Kidney (tissue), 14 donors: ENCODE results near the gene TBK1. TPM values are rescaled to one million over a fixed set of nuclear protein-coding genes. Genes with fewer than 3 reads are reported as not detected.

Experiments
- DNase-seq, 5 donors: peaks; one replicate each; pipeline ENCODE4 v3.0.0-alpha.2; 2013 to 2020
- FAIRE-seq: peaks from 2 replicates; lab custom pipeline; 2012; peaks lifted over from hg19 to GRCh38; lab: Jason Lieb, UNC
- H3K27ac ChIP-seq, 2 donors: one replicate each; pipeline ENCODE4 v1.7.0; 2013; ENCODE audit warnings: low read depth in 2 of 2, low read length in 2 of 2, inconsistent platforms in 1 of 2
- H3K27me3 ChIP-seq: one replicate; pipeline ENCODE4 v1.7.1; 2013; ENCODE audit warnings: low read length, inconsistent platforms; ENCODE audit not compliant: control insufficient read depth, insufficient read depth
- H3K36me3 ChIP-seq, 3 donors: one replicate each; pipeline versions ENCODE4 v1.7.0 to v1.7.1; 2013; ENCODE audit warnings: low read length in 3 of 3, control low read depth in 1 of 3, inconsistent platforms in 1 of 3; ENCODE audit not compliant: insufficient read depth in 3 of 3, control insufficient read depth in 2 of 3
- H3K4me1 ChIP-seq, 3 donors: one replicate each; pipeline versions ENCODE4 v1.7.0 to v1.7.1; 2013; ENCODE audit warnings: low read length in 3 of 3, inconsistent platforms in 1 of 3, low read depth in 1 of 3; ENCODE audit not compliant: control insufficient read depth in 2 of 3, insufficient read depth in 2 of 3
- H3K4me3 ChIP-seq, 3 donors: one replicate each; pipeline versions ENCODE4 v1.7.0 to v1.8.1; 2013; ENCODE audit warnings: low read length in 3 of 3, control low read depth in 1 of 3, inconsistent platforms in 1 of 3
- H3K9ac ChIP-seq, 3 donors: one replicate each; pipeline versions ENCODE4 v1.7.0 to v1.7.1; 2013; ENCODE audit warnings: low read length in 3 of 3, control low read depth in 1 of 3, inconsistent platforms in 1 of 3
- H3K9me3 ChIP-seq, 3 donors: one replicate each; pipeline versions ENCODE4 v1.7.0 to v1.7.1; 2013; ENCODE audit warnings: low read length in 3 of 3, control low read depth in 1 of 3, inconsistent platforms in 1 of 3; ENCODE audit not compliant: control insufficient read depth in 2 of 3, insufficient read depth in 1 of 3
- CTCF ChIP-seq: IDR thresholded peaks from 3 replicates; pipeline ENCODE4 v1.5.1; 2012; ENCODE audit warnings: mild to moderate bottlenecking, moderate library complexity, borderline replicate concordance; ENCODE audit not compliant: insufficient read depth; ENCODE audit errors: extremely low read depth
- intact Hi-C: fragments of 100-400 bp; cut with DNase I; formaldehyde crosslinking; loops from one replicate; pipeline ENCODE4 v1.11.1; 2022
- polyA plus RNA-seq: library from polyadenylated mRNA; stranded (reverse); fragments of 350-450 nt; fragmentation: Illumina TruSeq; extraction: RNeasy Lipid Tissue Mini Kit (QIAGEN cat#74804); gene quantifications from one replicate; pipeline ENCODE4 v1.2.3, GENCODE V29; 2014; ENCODE audit warnings: low read depth, low replicate concordance; ENCODE audit not compliant: insufficient read depth
- total RNA-seq: library from RNA; stranded (reverse); fragmentation: NEBNext Ultra II Directional; extraction: Animal tissue kit (Norgen Biotek cat#: 25700); gene quantifications from one replicate; pipeline ENCODE4 v1.2.1, GENCODE V29; 2021
- donor health status: control.
- donor health status: control.
- donor health status: control.
- donor health status: control.
- donor health status: control.
- donor health status: DM: yes; HTN: yes; CAD: no.
- donor health status: Normal renal cell carcinoma (clear cell type).

The TBK1 gene
- total and polyA plus RNA-seq, 2 donors from 2014 or later, result 9.7 to 21.7 TPM

- intact Hi-C loops, result no loop called here
- Histone ChIP-seq H3K27ac (no peak overlapping the region), H3K36me3 (peaks cover 0 to 44% (median 23%) of the 10 kb centered on the region in 3 donors), H3K9ac (no peak overlapping the region), H3K4me3 (no peak overlapping the region), H3K4me1 (no peaks in the 10 kb centered on the region), H3K9me3 (no peaks in the 10 kb centered on the region), H3K27me3 (no peaks in the 10 kb centered on the region)
- DNase-seq (no peak), FAIRE-seq (no peak)
- no peak for TF ChIP-seq CTCF
Measured at GRCh38 chr12:64412459-64412858, 39.5 kb upstream of the TBK1 start.

GRCh38 chr12:64413884-64414283 lies 38.0 kb upstream of the TBK1 start:
- no peak overlapping the region for H3K9ac ChIP-seq
- no peak for TF ChIP-seq CTCF
- no peak for FAIRE-seq
- peaks cover 0 to 50% (median 25%) of the 10 kb centered on the region in 3 donors for H3K36me3 ChIP-seq
- H3K4me1 ChIP-seq, result no peaks in the 10 kb centered on the region
- intact Hi-C loops, result no loop called here
- no peak for DNase-seq
- no peak overlapping the region for H3K4me3 ChIP-seq
- H3K27me3 ChIP-seq, result no peaks in the 10 kb centered on the region
- H3K27ac ChIP-seq, result no peak overlapping the region
- H3K9me3 ChIP-seq, result no peaks in the 10 kb centered on the region

GRCh38 chr12:64418209-64418608 lies 33.7 kb upstream of the TBK1 start:
- intact Hi-C loops, result no loop called here
- no peak for FAIRE-seq
- no peaks in the 10 kb centered on the region for H3K9me3 ChIP-seq
- TF ChIP-seq CTCF, result no peak
- H3K4me3 ChIP-seq, result no peak overlapping the region
- peaks cover 3 to 48% (median 20%) of the 10 kb centered on the region in 3 donors for H3K36me3 ChIP-seq
- DNase-seq, result no peak
- no peaks in the 10 kb centered on the region for H3K27me3 ChIP-seq
- H3K9ac ChIP-seq, result no peak overlapping the region
- no peak overlapping the region for H3K27ac ChIP-seq
- H3K4me1 ChIP-seq, result no peaks in the 10 kb centered on the region

GRCh38 chr12:64419696-64420095 lies 32.2 kb upstream of the TBK1 start:
- no peak for DNase-seq

More at GRCh38 chr12:64419696-64420095, 32.2 kb upstream of the TBK1 start:
- H3K9me3 ChIP-seq, result no peaks in the 10 kb centered on the region
- H3K4me3 ChIP-seq, result no peak overlapping the region
- peaks cover 3 to 50% (median 20%) of the 10 kb centered on the region in 3 donors for H3K36me3 ChIP-seq
- no peak for FAIRE-seq
- H3K9ac ChIP-seq, result no peak overlapping the region
- intact Hi-C loops, result no loop called here
- no peaks in the 10 kb centered on the region for H3K4me1 ChIP-seq
- no peak for TF ChIP-seq CTCF
- H3K27me3 ChIP-seq, result no peaks in the 10 kb centered on the region
- no peak overlapping the region for H3K27ac ChIP-seq
